ENCODE measurements around the gene MZF1.

Gene MZF1

DNA sequence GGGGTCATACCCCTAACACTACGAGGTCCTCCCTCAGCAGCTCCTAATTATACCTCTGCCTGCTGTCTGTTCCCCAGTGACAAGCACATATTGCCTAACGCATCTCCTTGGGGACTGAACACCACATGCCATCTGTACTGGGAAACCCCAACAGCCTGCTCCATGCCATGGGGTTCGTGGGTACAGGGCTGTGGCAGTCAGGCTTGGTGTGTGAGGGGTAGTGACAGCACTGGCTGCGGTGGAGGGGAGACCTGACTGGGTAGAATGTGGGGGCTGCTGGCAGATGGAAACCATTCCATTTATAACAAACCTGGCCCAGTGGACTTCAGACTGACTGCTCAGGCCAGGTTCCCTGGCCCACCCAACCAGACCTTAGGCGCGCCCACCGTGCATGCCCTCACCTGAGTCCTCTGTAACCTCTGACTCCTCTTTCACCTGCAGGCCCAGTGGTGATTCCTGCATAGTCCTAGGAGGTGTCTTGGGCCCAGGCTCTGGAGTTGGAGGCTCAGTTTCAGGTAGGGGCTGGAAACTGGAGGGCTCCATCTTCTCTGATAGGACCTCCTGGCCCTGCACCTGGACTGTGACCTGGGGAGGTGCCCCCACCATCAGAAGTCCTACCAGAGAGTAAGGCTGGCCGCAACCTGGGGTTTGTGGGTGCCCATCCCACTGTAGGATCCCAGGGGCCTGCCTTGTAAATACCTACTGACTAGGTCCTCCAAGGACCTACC lies 3.0 kb downstream of the MZF1 start:
- no peak for DNase-seq

DNA sequence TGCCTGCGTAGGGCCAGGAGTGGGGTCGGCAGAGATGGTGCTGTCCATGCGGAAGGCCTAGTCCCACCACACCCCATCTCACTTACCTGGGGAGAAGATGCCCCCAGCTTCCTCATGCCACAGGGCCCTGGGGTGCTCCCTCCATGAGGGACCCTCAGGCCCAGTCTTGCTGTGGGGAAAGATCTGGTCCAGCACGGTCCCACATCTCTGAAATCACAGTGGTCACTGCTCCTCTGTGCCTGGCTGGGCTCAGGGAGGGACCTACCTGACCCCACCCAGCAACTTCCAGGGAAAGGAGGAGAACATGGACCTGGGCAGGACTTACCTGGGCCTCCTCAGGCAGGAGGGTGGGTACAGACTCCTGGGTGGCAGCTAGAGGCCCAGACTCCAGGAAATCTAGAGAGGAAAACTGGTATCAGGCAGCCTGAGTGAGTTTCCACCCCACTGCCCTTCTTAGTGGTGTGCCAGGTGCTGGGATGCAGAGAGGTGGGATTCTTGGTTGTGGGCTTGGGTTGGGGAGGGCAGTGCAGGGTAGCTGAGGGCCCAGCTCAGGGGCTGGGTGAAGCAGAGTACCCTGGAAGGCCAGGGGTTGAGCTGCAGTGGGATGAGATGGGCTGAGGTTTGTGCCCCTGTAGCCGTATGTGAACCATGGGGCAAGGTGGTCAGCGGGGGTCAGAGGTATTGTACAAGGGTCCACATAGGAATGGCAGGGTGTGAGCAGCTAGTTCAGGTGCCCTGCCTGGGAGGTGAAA lies 3.8 kb downstream of the MZF1 start:
- no peak for DNase-seq

DNA sequence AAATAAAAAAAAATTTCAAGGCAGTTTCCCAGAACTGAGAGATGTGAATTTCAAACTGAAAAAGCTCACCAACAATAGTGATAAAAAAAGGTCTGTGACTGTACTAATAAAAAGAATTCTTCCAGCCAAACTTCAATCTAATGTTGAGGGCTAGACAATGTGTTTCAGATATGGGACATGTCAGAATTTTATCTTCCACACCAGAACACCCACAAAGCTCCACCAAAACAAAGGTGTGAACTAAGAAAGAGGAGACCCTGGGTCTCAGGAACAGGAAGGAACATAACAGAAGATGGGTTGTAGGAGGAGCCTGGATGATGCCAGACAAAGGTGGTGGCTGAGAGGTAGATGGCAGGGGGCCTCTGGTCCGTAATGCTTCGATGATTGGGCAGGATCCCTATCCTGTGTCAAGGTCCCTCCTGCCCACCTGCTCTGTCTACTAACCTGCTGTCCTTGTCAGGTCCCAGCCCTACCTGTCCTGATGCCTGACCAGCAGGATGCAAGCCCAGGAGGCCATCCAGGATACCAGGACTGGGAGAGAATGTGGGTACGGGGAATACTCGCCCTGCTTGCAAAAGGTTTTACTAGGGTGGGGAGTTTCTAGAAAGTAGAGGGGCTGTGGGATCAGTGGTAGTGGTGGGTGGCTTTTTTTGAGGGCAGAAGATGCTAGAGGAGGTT lies 4.5 kb downstream of the MZF1 start:
- no peak for DNase-seq

DNA sequence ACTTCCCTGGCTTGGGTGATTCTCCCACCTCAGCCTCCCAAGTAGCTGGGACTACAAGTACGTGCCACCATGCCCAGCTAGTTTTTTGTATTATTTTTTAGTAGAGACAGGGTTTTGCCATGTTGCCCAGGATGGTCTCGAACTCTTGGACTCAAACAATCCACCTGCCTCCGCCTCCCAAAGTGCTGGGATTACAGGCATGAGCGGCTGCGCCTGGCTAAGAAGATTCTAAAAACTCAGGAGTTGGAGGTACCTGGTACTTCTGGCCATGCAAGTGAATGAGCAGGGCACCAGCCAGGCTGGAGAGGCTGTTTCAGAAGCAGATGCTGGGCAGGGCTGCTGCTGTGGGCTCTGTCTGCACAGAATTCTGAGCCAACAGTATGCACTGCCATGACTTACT lies 6.1 kb downstream of the MZF1 start:
- DNase-seq, result no peak

DNA sequence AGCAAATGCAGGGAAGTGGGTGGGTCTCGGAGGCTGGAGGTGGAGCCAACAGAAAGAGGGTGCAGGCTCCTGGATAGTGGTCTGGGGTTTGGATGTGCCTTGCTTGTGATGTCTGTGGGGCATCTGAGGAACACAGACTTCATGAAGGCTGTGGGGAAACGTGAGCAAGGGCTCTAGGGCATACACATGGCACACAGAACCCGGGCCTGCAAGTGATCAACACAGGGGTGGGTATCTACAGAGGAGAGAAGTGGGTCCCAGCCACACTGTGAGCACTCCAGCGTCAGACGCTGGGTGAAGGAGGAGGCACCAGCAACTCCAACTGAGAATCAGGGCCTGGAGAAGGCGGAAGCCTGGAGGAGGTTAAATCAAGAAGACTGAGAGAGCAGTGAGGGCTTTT lies 9.3 kb downstream of the MZF1 start:
- no peak for DNase-seq

DNA sequence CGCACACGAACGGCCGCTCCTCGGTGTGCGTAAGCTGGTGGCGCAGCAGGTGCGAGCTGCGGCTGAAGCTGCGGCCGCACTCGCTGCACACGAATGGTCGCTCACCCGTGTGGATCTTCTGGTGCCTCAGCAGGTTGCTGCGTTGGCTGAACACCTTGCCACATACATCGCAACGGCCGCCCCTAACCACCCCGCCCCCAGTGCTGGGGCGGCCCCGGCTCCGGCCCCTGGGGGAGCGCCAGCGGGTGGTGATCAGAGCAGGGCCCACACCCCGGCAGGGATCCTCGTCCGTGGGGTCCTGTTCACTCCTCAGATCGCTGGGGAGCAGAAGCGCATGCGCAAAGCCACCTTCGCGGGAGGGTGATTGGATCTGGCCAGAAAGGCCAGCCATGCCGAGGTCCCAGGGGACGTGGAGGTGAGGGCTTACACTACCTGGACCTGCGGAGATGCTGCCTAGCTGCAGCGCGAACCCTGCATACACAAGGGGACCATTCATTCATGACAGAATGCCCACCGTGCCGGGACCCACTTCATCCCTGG lies 10.0 kb downstream of the MZF1 start:
- DNase-seq, result no peak

DNA sequence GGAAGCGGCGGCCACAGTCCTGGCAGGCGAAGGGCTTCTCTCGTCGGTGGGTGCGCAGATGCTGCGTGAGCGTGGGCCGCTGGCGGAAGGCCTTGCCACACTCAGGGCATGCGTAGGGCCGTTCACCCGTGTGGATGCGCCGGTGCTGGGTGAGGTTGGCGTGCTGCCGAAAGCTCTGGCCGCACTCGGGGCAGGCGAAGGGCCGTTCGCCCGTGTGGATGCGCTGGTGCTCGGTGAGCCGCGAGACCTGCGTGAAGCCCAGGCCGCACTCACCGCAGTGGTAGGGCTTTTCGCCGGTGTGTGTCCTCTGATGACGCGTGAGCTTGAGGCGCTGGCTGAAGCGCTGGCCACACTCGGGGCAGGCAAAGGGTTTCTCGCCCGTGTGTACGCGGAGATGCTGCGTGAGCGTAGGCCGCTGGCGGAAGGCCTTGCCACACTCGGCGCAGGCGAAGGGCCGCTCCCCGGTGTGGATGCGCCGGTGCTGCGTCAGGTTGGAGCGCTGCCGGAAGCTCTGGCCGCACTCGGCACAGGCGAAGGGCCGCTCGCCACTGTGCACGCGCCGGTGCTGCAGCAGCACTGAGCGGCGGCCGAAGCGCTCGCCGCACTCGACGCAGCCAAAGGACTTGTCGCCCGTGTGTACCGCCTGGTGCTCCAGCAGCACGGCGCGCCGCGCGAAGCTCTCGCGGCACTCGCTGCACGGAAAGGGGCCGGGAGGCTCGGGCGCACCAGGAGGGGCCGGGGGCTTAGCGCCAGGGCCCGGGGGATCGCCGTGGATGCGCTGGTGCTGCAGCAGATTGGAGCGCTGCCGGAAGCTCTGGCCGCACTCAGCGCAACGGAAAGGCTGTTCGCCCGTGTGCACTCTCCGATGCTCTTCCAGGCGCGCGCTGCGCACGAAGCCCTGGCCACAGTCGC lies 10.8 kb downstream of the MZF1 start:
- DNase-seq, result no peak

DNA sequence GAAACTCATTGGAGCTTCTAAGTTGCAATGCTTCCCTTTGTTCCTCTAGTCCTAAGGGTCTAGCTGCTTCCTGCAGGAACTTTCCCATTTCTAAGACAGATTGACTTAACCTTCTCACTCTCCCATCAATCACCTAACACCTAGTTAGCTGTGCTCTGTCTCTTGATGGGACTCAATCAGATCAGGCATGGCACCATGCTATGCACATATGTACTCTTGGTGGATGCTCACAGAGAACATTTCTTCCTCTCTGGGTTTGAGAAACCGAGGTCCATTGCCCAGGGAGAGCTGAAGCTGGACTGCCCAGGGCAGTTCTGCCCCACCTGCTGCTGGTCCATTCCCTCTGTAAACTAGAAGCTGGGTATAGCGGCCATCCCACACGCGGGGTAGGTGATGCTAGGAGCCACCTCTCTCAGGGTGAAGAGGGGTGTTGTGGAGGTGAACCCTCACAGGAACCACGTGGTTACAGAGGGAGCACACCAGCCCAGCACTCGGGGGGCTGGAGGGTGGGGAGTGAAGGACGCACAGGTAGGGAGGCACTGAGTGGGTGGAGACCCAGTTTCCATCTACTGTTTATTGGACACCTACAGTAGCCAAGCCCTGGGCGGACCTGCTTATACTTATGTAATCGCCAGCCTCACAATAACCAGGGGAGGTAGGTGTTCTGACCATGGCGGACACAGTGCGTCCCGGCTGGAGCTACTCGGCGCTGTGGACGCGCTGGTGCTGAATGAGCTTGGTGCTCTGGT lies 11.6 kb downstream of the MZF1 start:
- no peak for DNase-seq

DNA sequence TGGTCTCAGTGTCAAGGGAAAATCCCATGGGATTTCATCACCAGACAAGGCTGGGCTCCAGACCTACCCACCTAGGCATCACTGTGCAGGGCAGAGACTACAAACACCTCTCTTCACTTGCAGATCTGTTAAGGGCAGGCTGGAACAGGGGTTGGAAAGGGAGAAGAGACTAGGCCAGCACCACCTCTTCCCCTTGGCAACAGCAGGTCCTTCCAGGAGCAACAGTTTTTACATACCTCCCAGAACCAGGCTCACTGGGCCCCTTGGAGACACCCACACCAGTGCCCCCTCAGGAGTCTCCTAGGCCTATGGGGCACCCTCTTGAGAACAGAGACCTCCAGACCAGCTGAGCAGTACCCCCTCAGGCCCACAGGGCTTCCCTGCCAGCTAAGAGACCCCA lies 12.2 kb downstream of the MZF1 start:
- DNase-seq, result no peak

DNA sequence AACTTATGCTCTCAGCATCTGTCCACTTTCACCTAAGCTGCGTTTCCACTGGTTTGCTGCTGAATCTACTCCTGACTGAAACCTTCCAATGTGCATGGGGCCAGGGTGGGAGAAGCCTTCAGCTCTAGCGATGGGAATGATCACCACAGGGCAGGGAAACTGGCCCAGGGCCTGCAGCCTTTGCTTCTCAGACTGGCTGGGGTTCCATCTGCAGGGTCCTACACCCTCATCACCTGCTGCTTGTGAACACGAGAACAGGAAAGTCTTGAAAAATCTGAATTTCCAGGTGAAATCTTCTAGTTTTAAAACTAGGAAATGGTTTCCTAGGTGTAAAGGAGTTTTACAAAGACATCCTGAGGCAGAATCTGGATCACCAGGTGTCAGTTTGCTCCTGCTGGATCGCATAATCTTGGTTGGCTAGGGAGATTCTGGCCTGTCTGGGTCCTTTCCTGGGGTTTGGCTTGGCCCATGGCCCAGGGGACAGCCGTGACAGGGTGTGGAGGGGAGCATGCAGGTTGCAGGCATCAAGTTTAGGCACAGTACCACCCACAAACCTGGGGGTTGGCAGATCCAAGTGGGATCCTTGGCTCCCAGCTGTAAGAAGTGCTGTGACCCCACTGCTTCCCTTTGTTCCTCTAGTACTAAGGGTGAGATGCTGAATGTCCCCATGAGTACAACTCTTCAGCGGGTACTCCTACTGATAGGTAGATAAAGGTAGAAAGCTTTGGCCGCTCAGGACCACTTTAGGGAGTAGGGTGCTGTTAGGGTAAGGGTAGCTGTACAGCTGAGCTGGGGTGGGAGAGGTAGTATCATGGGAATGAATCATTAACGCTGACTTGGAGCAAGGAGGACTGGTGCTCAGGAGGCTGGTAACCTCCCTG lies 12.9 kb downstream of the MZF1 start:
- DNase-seq, result no peak

DNA sequence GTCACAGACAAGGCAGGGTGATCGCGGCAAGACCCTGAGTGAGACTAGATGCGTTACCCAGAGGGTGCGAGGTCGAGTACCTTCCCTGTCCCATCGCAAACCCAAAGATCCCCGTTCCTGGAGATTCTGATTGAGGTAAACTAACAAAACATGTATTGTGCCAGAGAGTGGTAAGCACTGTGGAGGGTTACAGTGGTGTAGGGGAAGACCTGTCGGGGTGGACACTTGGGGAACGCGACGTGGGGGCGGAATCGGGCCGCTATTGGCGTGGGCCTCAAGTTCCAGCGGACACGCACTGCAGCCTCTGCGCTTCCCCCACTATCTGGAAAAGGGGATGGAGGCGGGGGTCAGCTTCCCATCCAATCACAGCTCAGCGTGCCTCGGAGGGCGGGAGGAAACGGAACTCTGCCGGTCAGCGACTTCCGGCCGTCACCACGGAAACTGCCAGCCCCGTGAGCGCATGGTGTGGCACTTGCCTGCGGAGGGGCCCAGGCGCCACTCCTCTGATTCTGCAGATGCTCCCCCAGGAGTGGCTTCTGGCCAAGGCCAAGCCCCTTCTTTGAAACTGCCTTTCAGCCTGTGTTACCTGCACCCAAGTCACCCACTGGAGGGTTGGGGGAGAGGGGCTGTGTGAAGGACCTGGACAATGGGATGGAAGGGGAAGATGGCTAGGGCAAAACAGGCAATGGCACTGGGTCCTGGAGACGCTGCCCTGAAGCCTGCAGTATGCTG lies 13.7 kb downstream of the MZF1 start:
- DNase-seq, result no peak

DNA sequence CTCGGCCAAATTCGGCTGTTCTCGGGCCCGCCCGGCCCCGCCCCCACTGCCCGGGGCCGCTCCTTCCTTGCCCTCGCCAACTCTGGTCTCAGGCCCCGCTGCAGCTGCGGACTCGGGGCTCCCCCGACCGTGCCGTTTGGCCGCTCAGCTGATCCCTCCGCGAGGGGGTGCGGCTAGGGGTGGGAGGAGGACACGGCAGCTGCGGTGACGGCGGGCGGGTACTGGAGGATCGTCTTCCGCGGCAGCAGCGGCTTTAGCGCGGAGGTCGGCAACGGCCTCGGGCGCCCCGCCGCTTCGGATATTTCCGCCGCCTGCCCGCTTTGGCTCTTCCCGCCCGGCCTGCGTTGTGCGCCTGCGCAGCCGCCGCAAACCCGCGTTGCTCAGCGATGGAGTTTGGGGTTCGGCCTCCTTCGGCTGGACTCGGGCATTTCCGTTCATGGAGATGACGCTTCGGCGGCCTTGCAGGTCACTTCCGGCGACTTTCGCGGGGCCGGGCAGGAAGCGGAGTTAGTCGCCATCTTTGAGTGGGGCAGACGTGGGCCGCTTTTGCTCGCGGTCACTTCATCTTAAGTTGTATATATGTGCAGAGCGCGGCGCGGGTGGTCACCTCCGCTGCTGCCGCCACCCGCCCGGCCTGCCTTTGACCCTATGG lies 14.4 kb downstream of the MZF1 start:
- no peak for DNase-seq

DNA sequence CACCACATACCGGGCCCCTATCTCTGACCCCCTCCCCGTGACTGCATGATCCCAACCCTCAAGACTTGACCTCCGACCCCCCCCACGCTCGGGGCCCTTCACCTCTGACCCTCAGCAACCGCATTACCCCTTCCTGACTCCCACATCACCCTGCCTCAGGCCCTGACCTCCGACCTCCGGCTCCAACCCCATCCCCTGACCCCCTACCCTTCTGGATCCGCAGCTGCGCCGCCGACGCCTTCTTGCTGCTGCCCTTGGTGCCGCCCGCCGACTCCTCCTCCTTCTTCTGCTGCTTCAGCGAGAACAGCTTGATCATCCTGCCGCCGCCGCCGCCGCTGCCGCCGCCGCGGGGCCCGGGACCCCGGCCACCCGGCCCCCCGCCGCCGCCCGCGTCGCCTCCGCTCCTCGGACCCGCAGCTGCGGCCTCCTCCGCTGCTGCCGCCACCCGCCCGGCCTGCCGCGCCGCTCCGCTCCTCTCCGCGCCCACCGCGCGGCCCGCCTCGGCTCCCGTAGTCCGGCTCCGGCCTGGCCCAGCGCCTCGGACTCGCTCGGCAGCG lies 15.0 kb downstream of the MZF1 start, which contains the start of gene UBE2M:
UBE2M (minus strand) TSS at position 546 of the 557 bp plus-strand sequence; CDS start at position 316, 230 bp downstream.
- DNase-seq, result no peak

DNA sequence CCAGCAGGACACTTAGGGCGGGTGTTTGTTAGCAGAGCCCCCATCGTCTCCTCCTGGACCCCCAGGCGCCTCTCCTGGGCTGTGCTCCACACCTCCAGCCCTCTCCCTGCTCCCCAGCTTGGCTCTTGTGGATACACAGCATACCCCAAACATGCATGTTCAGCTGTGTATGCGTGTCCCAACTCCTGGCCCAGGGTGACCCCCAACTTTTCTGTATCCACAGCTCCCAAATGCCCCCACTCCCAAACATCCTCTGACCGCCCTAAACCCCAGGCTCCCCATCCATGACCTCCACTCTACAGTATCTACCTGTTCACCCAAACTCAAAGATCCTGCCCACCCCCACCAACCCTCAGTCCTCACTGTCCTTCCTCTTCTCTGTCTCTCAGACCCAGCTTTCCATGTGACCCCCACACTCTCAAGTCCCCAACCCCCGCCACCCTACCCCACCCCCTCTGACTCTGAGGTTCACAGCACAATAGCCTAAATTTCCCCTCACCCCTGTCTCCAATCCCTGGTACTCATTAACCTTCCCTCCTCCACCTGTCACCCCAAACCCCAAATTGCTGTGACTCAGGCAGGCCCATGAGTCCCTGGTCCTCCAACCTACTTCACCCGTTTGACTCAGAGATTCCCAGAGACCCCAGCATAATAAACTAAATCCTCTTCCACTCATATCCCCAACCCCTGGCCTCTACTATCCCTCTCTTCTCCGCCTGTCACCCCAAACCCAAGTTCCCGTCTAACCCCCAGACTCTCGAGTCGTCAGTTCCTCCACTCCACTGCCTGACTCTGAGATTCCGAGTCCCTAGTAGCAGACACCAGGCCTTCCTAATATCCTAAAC lies 15.7 kb downstream of the MZF1 start:
- no peak for DNase-seq

DNA sequence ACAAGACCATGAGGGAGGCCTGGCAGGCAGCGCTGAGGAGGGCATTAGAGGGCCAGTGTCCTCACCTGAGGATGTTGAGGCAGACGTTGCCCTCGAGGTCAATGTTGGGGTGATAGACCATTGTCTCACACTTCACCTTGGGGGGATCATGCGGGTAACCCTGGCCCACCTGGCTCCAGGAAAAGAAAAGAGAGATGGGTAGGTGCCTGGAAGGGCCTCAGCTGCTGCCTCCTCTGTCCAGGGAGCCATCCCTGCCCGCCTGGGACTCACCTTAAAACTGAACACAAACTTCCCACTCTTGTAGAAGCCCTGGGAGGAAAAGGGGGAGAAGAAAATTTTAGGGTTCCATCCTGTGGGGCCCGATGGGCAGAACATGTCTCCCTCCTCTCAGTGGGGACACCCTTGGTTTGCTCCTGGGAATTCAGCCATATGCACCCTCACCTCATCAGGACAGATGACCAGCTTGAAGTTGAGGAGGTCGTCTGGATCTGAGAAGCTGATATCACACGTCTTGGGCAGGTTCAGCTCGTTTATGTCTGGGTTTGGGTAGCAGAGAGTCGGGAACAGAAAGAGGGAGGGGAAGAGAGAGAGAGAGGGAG lies 16.4 kb downstream of the MZF1 start:
- DNase-seq, result no peak

DNA sequence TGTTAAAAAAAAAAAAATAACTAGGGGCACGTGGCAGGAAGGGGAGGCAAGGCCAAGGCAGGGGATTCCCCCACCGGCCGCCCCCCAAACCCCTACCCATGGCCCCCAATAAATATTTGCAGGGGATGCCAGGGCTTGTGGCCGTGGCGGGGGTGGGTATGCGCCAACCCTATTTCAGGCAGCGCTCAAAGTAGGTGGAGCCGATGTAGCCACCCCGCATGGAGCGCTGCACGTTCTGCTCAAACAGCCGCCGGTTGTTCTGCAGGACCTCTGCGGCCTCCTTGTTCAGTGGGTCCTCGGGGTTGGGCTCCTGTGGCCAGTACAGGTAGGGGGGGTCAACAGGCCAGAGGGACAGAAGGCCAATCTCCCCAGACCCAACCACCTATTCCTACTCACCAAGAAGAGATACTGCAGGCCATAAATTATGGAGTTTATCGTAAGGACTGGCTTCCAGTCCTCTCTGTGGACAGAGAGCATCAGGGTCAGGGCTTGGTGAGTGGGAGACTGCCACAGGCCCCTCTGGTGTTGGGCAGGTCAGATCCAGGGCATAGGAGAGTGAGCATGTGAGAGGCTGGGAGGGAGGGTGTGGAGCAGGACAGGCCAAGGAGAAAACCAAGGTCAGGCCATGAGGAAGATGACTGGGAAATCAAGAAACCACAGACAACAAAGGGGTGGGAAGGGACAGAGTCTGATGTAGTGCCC lies 17.1 kb downstream of the MZF1 start:
- DNase-seq, result no peak

DNA sequence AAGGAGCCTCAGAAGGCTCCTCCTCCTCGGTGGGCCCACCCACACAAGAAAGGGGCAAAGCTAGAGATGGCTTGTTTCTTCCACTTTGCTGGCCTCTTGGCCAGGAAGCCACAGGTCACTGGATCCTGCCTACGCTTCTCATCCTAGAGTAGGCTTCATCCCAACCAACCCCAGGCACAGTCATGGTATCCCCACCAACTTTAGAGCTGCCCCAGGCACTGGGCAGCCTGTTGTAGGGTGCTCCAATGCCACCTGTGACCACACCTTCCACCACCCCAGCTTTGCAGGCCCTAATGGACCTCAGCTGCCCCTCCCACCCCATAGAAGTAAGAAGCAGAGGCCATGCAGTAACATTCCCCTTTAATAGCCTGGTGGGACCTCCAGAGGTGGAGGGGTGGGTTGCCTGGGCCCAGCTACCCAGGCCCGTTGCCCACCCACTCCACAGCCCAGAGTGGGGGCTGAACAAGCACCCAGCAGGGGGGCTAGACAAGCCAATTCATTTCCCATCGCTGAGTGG lies 17.7 kb downstream of the MZF1 start:
- DNase-seq, result no peak

Measured in NCI-H1694 treated with DMSO at 0.1 percent for 48 hours (cell line).